ENCODE data around the gene MOB2.

- TF ChIP-seq, protein P1, sequence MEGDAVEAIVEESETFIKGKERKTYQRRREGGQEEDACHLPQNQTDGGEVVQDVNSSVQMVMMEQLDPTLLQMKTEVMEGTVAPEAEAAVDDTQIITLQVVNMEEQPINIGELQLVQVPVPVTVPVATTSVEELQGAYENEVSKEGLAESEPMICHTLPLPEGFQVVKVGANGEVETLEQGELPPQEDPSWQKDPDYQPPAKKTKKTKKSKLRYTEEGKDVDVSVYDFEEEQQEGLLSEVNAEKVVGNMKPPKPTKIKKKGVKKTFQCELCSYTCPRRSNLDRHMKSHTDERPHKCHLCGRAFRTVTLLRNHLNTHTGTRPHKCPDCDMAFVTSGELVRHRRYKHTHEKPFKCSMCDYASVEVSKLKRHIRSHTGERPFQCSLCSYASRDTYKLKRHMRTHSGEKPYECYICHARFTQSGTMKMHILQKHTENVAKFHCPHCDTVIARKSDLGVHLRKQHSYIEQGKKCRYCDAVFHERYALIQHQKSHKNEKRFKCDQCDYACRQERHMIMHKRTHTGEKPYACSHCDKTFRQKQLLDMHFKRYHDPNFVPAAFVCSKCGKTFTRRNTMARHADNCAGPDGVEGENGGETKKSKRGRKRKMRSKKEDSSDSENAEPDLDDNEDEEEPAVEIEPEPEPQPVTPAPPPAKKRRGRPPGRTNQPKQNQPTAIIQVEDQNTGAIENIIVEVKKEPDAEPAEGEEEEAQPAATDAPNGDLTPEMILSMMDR (conservative IDR thresholded peaks at IDR 0.05) = no peak; the same call in 1 of the 2 replicates
- no peak for TF ChIP-seq EZH2 (IDR thresholded peaks at IDR 0.05; ENCODE audit: low read depth)
Observed at GRCh38 chr11:1422481-1422880, 64.1 kb downstream of the MOB2 start.

Measured in PC-9 (cell line).